Measurements from ENCODE around the gene FGR.

DNA sequence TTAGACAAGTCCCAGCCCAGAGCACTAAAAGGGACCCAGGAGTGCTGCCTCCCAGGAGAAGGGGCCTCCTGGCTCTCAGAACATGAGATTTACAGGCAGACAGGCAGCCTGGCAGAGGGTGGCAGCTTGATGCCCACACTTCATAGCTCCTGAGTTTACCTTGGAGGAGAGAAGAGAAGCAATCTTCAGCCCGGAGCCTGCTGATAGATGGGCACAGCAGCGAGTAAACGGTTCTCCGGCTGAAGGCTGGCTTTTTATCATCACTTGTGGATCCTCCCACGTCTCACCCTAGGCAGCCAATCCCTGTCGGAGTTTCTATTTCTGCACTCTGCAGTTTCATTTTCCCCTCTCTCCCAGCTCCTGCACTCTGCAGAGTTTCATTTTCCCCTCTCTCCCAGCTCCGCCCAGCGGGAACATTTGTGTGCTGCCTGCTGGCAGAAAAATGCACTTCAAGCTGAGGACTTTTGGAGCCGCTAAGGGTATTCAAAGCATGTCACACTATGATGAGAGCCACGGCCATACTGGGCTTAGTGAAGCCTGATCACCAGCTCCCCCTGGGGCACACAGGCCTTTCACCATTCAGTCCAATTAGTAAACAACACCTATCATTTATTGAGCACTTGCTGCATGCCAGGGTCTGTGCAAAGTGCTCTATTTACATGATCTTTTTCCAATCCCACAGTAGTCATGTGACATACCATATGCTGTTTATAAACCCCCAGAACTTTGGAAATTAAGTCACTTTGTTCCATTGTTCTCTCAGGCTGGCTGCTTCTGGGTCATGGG is 37.2 kb upstream of the FGR start, which contains the start of gene IFI6:
- no peak for TF ChIP-seq TAF1 (IDR thresholded peaks at IDR 0.05; ENCODE audit: low read depth, low read length)
- TF ChIP-seq POLR2A (IDR thresholded peaks at IDR 0.05; ENCODE audit: low read depth, low read length) = peak; percentile 78
- peak; percentile 82 for TF ChIP-seq POLR2AphosphoS5 (IDR thresholded peaks at IDR 0.05; ENCODE audit: low read depth, low read length)
- no peak for TF ChIP-seq SPI1 (IDR thresholded peaks at IDR 0.05; ENCODE audit: low read depth, low read length)
- no peak for TF ChIP-seq POU2F2 (IDR thresholded peaks at IDR 0.05; ENCODE audit: low read depth, low read length)
